EH (cell line): Measurements from ENCODE around the gene KCND1.
A peak's percentile ranks its signal among the peaks of the same experiment; 100 is the strongest.

ENCODE experiments used
- DNase-seq: peaks from one replicate; pipeline ENCODE4 v3.0.0-alpha.2; 2015; ENCODE audit warnings: low read depth

The KCND1 gene

DNA sequence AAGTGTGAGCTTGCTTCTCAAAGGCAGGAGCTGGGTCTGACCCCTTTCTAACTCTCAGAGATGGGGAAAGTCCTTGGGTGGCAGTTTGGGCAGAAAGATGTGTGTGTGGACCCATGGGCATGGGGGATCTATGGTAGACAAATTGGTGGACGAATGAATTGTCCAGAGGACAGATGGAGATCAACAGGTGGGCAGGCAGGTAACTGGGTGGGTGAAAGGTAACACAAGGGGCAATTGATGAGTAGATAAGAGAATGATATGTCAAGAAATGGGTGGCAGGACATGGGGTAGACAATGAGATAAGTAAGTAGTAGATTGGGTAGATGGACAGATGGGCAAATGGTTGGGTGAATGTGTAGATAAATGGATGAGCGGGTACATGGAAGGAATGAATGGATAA lies 2.9 kb upstream of the KCND1 start:
- DNase-seq = no peak

DNA sequence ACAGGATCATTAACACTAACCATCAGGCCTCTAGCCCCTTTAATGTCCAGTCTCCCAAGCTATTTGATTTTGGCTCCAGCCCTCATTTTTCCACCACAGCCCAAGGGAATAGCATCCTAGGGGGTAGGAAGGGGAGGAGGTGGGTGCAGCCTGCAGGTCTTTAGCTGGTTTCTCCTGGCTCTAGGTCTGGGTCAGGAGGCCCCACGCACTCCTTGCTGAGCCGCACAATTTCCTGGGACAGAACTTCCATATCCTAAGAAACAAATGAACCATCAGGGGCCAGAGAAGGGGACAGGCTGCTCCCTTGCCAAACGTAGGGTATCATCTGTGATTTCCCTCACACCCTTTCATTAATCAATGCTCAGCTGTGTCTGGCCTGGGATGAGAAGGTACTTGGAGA lies 2.4 kb upstream of the KCND1 start:
- no peak for DNase-seq

DNA sequence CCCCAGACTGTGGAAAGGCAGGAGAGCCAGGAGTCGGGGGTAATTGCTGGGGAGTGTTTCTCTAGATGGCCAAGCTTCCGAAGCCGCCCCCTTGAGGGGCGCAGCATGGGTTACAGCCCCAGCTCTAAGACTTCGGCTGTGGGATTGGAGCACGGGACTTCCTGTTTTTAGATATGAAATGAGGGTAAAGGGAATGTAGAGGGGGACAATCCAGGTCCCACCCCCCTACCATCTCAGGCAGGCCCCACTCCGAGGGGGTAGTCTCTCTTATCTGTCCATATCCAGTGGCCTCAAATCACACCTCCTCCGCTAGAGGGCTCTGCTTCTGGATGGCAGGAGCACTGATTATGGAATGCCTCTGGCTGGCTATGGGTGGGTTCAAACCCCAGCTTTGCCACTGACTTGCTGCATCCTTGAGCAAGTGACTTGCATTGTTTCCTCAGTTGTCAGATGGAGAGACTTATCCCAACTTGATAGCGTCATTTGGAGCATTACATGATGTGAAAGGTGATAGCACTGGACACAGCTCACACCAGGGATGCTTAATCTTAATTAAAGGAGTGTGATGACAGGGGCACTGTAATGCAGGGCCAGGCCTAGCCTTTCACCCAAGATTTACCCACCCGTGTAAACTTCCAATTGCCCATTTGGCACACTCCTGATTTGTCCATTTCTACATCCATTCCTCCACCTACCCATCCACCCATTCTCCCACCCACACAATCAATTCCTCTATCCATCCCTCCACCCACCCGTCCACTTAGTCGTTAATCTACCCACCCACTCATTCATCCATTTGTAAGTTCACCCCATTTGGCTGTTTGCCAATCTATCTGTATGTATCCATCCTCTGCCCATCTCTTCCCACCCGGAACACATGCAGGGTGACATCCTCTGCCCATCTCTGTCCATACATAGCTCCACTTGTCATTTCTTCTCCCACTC lies 848 bp upstream of the KCND1 start:
- peak; percentile 61 for DNase-seq

DNA sequence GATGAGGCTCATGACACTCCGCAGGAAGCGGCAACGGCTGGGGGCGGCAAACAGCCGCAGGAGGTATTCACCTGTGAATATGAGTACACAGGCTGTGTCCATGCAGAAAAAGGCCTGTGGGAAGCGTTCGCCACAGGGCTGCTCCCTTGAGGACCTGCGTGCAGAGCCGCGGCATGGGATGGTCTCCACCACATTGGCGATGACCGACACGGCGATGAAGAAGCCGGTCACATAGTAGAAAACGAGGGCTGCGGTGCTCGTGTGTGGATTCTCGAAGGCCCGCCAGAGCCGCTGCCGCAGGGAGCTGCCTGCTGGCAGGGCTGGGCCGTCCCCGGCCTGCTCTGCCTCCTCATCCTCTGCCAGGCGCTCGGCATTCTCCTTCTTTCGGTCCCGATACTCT lies 2.2 kb downstream of the KCND1 start:
- no peak for DNase-seq

DNA sequence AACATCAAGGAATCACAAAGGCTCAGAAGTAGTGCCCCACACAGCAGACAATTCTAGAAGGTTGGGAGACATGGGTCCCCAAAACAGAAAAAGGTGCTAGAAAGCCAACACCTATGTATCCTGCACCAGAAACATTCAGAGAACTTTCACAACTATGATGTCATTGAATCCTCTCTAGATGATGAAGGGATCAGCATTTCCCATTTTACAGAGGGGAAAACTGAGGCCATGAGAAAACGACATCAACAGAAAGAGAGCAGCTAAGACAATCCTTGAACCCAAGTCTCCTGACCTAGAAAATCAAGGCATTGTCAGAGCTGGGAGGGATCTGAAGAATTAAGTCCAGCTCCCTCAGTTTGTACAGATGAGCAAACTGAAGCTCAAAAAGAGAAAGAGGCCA lies 3.3 kb downstream of the KCND1 start:
- DNase-seq = no peak

DNA sequence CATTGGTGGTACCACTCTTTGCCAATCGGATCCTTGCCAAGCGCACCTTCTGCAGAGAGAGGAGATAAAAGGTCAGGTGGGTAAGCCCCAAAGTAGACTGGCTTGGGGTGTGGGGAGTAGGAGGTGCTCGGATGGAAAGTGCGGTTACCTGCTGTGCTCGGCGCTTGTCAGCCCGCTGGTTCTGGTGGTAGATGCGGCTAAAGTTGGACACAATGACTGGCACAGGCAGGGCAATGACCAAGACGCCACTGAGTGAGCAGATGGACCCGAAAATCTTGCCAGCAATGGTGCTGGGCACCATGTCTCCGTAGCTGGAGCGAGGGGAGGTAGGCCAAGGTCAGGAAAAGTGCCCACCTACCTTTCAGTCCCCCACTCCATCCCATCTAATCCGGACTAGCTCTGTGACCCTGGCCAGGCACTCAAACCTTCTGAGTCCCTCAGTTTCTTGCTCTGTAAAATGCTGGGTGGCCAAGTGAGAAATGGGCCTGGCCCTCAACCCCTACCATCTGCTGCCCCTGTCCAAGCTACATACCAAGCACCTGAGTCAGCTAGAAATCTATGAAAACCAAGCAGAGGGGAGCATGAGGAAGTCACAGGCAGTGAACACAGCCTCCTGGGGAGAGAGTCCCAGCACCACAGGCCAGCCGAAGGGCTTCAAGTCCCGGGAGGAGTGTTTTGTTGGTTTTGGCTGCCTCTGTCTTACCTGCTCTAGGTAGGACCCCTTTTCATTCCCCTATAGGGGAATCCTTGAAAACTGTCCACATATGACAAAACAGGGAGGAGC lies 4.7 kb downstream of the KCND1 start:
- peak; percentile 71 for DNase-seq

GRCh38 chrX:48965959-48966358 lies 5.7 kb downstream of the KCND1 start:
- DNase-seq = no peak

DNA sequence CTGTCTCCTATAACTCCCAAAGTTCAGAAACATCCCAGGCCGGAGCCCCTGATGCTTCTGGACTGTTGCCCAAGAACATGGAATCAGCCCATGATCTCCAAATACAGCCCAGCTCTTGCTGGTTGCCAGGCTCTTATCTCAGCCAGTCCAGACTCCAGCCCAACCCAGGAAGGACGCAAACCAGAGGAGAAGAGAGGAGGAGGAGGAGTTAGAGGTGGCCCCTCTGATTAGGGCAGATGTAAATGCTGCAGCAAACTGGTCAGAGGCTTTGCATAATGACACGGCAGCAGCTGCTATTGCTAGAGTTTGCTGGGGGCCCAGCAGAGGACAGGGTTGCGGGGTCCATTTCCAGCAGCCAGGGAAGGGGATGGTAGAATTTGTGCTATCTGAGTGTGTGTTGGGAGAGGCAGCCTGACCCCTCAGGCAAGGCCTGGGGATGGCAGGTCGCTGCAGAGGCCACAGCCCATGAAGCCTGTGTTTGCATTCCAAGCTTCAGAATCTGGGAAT lies 10.0 kb downstream of the KCND1 start:
- no peak for DNase-seq

- DNase-seq = no peak
Measured at GRCh38 chrX:48960291-48960690, 11.4 kb downstream of the KCND1 start.

- peak; percentile 78 for DNase-seq
Measured at GRCh38 chrX:48958635-48959094, 13.0 kb downstream of the KCND1 start.

DNA sequence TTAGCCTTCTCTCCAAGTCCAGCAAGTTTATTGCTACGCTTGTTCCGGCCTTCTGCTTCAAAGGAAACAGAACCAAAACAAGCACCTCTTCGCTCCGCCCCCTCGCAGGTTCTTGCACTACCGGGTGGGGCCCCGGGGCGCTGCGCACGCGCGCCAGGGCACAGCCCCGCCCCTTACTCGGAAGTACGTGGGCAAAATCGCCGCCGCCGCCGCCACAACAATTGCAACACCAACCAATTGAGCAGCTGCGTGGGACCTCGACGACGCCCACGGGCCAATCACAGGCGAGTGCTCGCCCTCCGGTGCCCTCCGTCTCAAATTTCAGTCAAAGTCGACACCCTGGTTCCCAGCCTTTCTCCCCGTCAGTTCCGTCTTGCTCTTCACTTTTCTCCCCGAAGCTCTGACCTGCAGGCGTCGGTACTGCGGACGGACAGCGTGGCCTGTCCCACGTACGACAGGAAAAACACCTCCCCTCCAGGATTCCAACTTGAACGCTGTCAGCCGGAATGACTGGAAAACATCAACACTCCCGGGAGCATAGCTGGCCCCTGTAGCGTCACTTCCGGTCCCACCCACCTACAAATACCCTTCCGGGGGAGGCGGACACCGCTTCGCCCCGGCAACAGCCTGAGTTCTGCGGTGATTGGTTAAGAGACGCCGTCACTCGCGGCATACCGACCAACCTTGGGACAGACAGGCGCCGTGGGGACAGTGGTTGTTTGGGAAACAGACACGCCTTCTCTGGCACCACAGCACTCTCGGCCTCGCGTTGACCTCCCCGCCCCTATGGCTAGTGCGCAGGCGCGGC lies 13.6 kb downstream of the KCND1 start:
- peak; percentile 98 for DNase-seq

- no peak for DNase-seq
Measured at GRCh38 chrX:48957477-48957826, 14.2 kb downstream of the KCND1 start, which contains the start of gene OTUD5. Gene OTUD5, minus strand, starts transcription at chrX:48957607. Its CDS starts 37 bp downstream, at chrX:48957570.

DNA sequence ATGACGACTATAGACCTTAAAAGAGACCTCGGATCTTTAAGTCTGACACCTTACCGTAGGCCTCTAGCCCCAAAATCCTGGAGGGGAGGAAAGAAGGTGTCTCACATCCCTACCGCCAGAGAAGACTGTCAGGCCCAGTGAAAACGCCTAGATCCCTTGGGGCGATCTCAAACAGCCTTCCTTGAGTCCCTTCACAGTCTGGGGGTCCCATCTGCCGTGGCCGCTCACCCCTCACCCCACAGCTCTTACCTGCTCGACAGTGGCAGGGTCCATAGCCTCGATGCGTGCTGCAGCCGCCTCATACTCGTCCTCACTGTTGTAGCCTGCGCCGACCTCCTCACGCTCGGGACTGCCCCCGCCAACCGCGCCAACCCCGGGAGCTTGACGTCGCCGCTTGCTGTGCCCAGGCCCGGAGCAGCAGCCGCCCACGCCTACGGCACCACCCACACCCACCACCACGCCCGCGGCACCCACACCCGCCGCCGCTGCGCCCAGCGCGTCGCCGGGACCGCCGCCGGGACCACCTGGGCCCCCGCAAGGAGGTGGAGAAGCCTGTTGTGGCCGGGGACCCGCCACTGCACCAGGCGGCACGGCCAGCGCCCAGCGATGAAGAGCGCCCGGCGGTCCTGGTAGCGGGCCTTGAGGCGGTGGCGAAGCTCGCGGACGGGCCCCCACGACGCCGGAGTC lies 14.8 kb downstream of the KCND1 start:
- DNase-seq = no peak

DNA sequence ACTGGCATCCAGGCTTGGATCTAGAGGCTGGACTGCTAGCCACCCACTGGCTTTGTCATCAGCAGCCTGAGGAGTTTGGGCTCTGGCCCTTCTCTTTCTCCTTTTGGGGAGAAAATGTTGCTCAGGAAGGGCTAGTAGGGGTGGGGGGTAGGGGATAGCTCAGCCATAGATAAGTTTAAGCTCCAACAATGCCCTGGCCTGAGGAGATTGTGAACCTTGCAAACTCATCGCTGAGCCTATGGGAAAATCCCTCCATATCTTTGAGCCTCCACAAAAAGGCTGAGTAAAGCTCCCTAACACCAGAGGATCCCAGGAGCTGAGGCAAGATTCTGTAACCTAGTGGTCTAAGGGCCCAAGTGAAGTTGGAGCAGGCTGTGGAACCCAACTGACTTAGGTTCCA lies 23.1 kb downstream of the KCND1 start:
- DNase-seq = no peak

- peak; percentile 54 for DNase-seq
Measured at GRCh38 chrX:48945517-48946348, 25.9 kb downstream of the KCND1 start.

GRCh38 chrX:48942895-48943294 lies 28.7 kb downstream of the KCND1 start:
- DNase-seq = no peak

- no peak for DNase-seq
Measured at GRCh38 chrX:48940404-48940955, 31.2 kb downstream of the KCND1 start.

DNA sequence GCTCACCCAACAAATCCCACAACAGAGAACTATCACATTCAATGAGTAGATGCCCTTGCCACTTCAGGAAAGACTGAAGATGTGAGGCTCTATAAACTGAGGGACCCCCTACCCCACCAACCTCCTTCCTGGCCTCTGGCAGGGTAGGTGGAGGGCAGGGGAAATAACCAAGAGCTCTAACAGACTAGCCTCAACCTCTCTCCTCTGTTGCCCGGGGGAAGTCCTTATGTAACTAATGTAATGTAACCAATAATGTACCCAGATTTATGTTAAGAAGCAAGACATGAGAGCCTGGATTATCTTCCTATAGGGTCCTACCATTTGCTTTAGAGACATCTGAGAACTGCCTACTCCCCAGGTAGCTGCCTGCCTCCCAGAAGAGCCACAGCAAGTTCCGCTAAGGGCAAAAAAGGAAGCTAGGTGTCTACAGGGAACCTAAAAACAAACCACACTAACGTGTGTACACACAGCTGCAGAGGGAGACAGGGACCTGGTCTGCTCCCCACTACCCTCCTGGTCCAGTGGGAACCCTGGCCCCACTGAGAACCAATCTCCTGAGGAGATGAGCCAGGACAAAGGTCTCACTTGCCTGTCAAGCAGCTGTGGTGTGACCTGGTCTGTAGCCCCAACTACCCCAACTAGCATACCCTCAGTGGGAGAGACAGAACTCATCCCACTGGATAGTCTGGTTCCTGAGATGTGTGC lies 32.0 kb downstream of the KCND1 start:
- no peak for DNase-seq

DNA sequence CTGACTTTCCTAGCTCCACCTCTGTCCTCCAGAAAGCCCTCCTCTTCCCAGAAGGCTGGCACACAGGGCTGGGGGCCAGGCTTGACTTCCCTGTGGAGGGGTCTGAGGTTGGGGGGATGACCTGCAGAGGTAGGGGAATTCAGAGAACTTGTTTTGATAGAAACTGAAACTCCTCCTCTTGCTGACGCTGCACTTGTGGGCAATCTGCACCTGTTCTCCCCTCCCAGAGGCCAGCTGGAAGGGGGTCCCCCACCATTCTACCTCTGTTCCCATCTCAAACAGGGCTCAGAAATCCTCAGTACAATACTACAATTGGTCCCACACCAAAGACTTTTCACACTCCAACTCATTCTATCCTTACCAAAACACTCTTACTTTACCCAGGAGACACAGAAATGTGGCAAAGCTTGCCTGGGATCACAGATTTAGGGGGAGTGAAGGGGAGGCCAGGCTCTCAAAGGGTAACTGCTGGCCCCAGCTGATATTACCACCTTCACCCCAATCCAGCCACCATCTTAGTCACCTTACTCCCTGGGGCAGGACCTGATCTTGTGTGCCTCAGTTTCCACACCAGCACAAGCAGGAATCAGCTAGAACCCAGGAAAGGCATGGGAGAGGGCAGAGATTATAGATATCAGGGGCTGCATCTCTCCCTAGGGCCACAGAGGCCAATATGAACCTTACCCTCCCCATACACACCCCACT lies 32.8 kb downstream of the KCND1 start:
- no peak for DNase-seq
